A673 (cell line): ENCODE measurements around the gene CWC27.

ENCODE experiments used
- EZH2 ChIP-seq: fragments of 200-600 bp; sonication (generic); IDR thresholded peaks from 2 replicates; pipeline ENCODE4 v1.6.1; 2017; ENCODE audit warnings: borderline replicate concordance, low read depth, mild to moderate bottlenecking, mixed read lengths, antibody characterized with exemption, low read length; ENCODE audit not compliant: poor library complexity, severe bottlenecking
- TF ChIP-seq, protein P1 (sequence below): fragments of 300-800, 200-600 bp; sonication (generic); conservative IDR thresholded peaks from 2 replicates; pipeline ENCODE4 v1.5.1; 2017; ENCODE audit warnings: low read depth, mild to moderate bottlenecking, antibody characterized with exemption, low read length, moderate library complexity, mixed read lengths

DNA sequence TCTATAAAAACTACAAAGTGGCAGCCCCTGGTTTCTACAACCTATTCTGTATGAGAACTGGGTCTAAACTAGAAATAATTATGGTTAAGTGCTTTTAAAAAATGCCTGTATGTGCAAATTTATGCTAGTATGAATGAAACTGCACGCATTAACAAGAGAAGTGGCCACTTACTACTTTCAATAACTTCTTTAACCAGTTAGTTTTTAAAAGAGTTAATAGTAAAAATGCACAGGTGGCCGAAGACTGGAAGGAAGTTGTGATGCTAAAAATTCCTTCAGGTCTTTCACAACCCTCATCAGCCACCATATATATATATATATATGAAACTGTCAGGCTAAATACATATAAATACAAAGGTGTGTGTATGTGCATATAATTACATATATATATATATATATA, 41.6 kb upstream of the CWC27 start:
- TF ChIP-seq, protein P1, sequence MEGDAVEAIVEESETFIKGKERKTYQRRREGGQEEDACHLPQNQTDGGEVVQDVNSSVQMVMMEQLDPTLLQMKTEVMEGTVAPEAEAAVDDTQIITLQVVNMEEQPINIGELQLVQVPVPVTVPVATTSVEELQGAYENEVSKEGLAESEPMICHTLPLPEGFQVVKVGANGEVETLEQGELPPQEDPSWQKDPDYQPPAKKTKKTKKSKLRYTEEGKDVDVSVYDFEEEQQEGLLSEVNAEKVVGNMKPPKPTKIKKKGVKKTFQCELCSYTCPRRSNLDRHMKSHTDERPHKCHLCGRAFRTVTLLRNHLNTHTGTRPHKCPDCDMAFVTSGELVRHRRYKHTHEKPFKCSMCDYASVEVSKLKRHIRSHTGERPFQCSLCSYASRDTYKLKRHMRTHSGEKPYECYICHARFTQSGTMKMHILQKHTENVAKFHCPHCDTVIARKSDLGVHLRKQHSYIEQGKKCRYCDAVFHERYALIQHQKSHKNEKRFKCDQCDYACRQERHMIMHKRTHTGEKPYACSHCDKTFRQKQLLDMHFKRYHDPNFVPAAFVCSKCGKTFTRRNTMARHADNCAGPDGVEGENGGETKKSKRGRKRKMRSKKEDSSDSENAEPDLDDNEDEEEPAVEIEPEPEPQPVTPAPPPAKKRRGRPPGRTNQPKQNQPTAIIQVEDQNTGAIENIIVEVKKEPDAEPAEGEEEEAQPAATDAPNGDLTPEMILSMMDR, result no peak
- TF ChIP-seq EZH2, result no peak
